Activated naive CD4-positive, alpha-beta T cell treated with anti-CD3 and anti-CD28 coated beads, Interleukin-2, amount 50 U/mL, for 24 hours (primary cell): ENCODE results near the gene IL37.

Experiments used
- H3K27ac Mint-ChIP-seq: one replicate; pipeline ENCODE4 v1.8.0; 2021; ENCODE audit warnings: mild to moderate bottlenecking, mixed read lengths
- H3K27me3 Mint-ChIP-seq: one replicate; pipeline ENCODE4 v1.8.0; 2021; ENCODE audit warnings: mixed read lengths
- H3K36me3 Mint-ChIP-seq: one replicate; pipeline ENCODE4 v1.8.0; 2021; ENCODE audit warnings: mixed read lengths
- H3K4me1 Mint-ChIP-seq: one replicate; pipeline ENCODE4 v1.8.0; 2021; ENCODE audit warnings: mixed read lengths
- H3K4me3 Mint-ChIP-seq: one replicate; pipeline ENCODE4 v1.8.0; 2021; ENCODE audit warnings: mild to moderate bottlenecking, mixed read lengths
- H3K9me3 Mint-ChIP-seq: one replicate; pipeline ENCODE4 v1.8.0; 2021; ENCODE audit warnings: mixed read lengths

Gene IL37

GRCh38 chr2:112958428-112959108 lies 47.6 kb downstream of the IL37 start:
- H3K9me3 Mint-ChIP-seq = no peaks in the 10 kb centered on the region
- H3K4me1 Mint-ChIP-seq = no peaks in the 10 kb centered on the region
- H3K4me3 Mint-ChIP-seq = no peak overlapping the region
- no peaks in the 10 kb centered on the region for H3K36me3 Mint-ChIP-seq
- H3K27me3 Mint-ChIP-seq = no peaks in the 10 kb centered on the region
- no peak overlapping the region for H3K27ac Mint-ChIP-seq

- no peaks in the 10 kb centered on the region for H3K27me3 Mint-ChIP-seq
- no peak overlapping the region for H3K27ac Mint-ChIP-seq
- no peaks in the 10 kb centered on the region for H3K36me3 Mint-ChIP-seq
- H3K4me3 Mint-ChIP-seq = no peak overlapping the region
- H3K9me3 Mint-ChIP-seq = no peaks in the 10 kb centered on the region
- H3K4me1 Mint-ChIP-seq = no peaks in the 10 kb centered on the region
These were observed 48.3 kb downstream of the IL37 start for GRCh38 chr2:112959109-112959812.

GRCh38 chr2:112960230-112960825 lies 49.4 kb downstream of the IL37 start:
- H3K9me3 Mint-ChIP-seq = no peaks in the 10 kb centered on the region
- H3K36me3 Mint-ChIP-seq = no peaks in the 10 kb centered on the region
- H3K27ac Mint-ChIP-seq = no peak overlapping the region
- no peaks in the 10 kb centered on the region for H3K27me3 Mint-ChIP-seq
- H3K4me1 Mint-ChIP-seq = no peaks in the 10 kb centered on the region
- no peak overlapping the region for H3K4me3 Mint-ChIP-seq

GRCh38 chr2:112962308-112963175 lies 51.6 kb downstream of the IL37 start:
- Mint-ChIP-seq H3K27ac (no peak overlapping the region), H3K4me3 (no peak overlapping the region), H3K9me3 (no peaks in the 10 kb centered on the region), H3K4me1 (no peaks in the 10 kb centered on the region), H3K36me3 (no peaks in the 10 kb centered on the region), H3K27me3 (no peaks in the 10 kb centered on the region)

GRCh38 chr2:112967023-112967422 lies 56.1 kb downstream of the IL37 start:
- Mint-ChIP-seq H3K27me3 (no peaks in the 10 kb centered on the region), H3K27ac (no peak overlapping the region), H3K4me3 (no peak overlapping the region), H3K36me3 (peaks cover 6% of the 10 kb centered on the region), H3K9me3 (peaks cover 5% of the 10 kb centered on the region), H3K4me1 (peaks cover 11% of the 10 kb centered on the region)
